Natural killer cell treated with Interleukin-12 subunit alpha and Interleukin-12 subunit beta and Interleukin-15 and Interleukin-18, amount 100 ng/mL, for 72 hours (primary cell): ENCODE measurements around the gene B3GAT1. TPM values are rescaled to one million over a fixed set of nuclear protein-coding genes. Genes with fewer than 3 reads are reported as not detected.

ENCODE experiments used
- ATAC-seq, 2 donors: fragments of 150-1000 bp; cut with Tn5 transposase in 1 of 2; sonication (Bioruptor Pico), chemical (Tn5 transposase) in 1 of 2; 2 replicates each; pipeline ENCODE4 v1.10.0; 2021
- DNase-seq: peaks from one replicate; pipeline ENCODE4 v3.0.0; 2022; ENCODE audit warnings: low spot score
- H3K27ac Mint-ChIP-seq, 2 donors: 1 replicate in 1 of 2; 2 replicates in 1 of 2; pipeline ENCODE4 v1.8.0; 2022; ENCODE audit warnings: mixed read lengths in 2 of 2, mild to moderate bottlenecking in 1 of 2, moderate library complexity in 1 of 2
- H3K27me3 Mint-ChIP-seq, 2 donors: 1 replicate in 1 of 2; 2 replicates in 1 of 2; pipeline ENCODE4 v1.8.0; 2022; ENCODE audit warnings: mixed read lengths in 2 of 2
- H3K36me3 Mint-ChIP-seq: one replicate; pipeline ENCODE4 v1.8.0; 2022; ENCODE audit warnings: mixed read lengths
- H3K4me1 Mint-ChIP-seq, 2 donors: 1 replicate in 1 of 2; 2 replicates in 1 of 2; pipeline ENCODE4 v1.8.0; 2022; ENCODE audit warnings: low read depth in 2 of 2, mixed read lengths in 2 of 2, mild to moderate bottlenecking in 1 of 2
- H3K4me3 Mint-ChIP-seq: one replicate; pipeline ENCODE4 v1.8.0; 2022; ENCODE audit warnings: mixed read lengths
- H3K9me3 Mint-ChIP-seq: 2 replicates; pipeline ENCODE4 v1.8.0; 2022; ENCODE audit warnings: mixed read lengths
- total RNA-seq, 2 donors: library from RNA; stranded (reverse); gene quantifications; one replicate each; pipeline ENCODE4 v1.2.3, GENCODE V29; 2022

Gene B3GAT1
- total RNA-seq, 2 donors from 2014 or later, result 5.4 to 10.2 TPM

DNA sequence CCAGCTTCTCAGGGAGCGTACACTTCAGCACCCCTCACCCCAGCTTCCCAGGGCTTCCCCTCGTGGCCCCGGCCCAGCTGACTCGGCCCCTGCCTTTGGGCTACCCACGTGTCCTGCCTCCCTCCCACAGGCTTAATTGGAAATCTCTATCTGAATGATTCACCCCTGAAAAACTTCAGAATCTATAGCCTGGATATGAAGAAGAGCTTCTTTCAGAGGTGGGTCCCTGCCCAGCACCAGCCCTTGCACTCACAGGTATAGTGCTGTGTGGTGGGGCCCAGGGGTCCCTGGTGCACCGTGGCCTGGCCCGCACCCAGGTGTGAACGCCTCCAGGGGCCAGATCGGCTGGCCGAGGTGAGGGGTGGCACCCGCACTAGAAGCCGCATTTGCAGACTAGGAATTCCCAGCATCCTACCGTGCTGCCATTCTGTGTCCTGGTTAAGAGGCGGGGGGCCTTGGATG is 38.4 kb downstream of the B3GAT1 start:
- no peak overlapping the region for H3K27ac Mint-ChIP-seq
- no peaks in the 10 kb centered on the region for H3K27me3 Mint-ChIP-seq
- no peak overlapping the region for H3K4me3 Mint-ChIP-seq
- no peaks in the 10 kb centered on the region for H3K36me3 Mint-ChIP-seq
- no peak for ATAC-seq
- no peaks in the 10 kb centered on the region for H3K9me3 Mint-ChIP-seq
- no peak for DNase-seq
- H3K4me1 Mint-ChIP-seq, result peaks cover 0 to 3% of the 10 kb centered on the region in 2 donors

DNA sequence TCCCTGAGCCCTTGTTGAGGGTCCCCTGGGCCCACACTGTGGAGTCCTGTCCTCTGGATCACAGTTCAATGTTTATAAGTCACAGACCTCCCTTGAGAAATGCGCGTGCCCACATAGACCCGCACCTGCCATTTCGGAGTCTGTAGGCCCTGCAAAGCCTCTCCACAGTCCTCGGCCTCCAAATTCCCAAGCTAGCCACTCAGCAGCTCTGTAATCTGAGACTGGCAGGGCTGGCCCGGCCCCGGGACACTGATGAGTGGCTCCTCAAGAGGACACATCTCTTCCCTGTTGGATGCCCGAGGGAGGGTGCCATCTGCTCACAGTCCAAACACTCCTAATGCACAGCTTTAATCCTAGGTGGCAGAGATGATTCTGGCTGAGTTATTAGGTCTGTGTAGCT is 39.1 kb downstream of the B3GAT1 start:
- H3K27me3 Mint-ChIP-seq, result no peaks in the 10 kb centered on the region
- no peak for DNase-seq
- H3K36me3 Mint-ChIP-seq, result no peaks in the 10 kb centered on the region
- no peak for ATAC-seq
- H3K27ac Mint-ChIP-seq, result no peak overlapping the region
- no peaks in the 10 kb centered on the region for H3K9me3 Mint-ChIP-seq
- H3K4me1 Mint-ChIP-seq, result peaks cover 0 to 5% of the 10 kb centered on the region in 2 donors
- no peak overlapping the region for H3K4me3 Mint-ChIP-seq

DNA sequence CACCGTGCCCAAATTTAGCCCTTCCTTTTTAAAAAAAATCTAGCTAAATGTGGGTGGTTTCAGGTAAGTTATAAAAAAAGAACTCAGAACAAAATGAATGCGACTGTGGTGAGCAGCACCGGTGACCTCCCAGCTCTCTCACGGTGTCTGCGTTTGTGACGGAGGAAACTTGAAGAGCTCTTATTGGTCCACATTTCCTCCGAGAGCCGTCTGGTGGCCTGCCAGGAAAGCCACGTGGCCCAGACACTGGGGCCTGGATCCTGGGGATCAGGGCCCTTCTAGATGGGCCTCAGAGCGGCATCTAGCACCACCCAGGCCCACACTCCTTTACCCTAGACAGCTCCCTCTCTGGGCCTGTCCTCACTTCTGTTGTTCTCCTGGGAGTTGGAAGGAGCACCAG is 39.5 kb downstream of the B3GAT1 start:
- no peaks in the 10 kb centered on the region for H3K9me3 Mint-ChIP-seq
- H3K4me1 Mint-ChIP-seq, result peaks cover 0 to 5% of the 10 kb centered on the region in 2 donors
- ATAC-seq, result no peak
- H3K4me3 Mint-ChIP-seq, result no peak overlapping the region
- H3K27me3 Mint-ChIP-seq, result no peaks in the 10 kb centered on the region
- no peak for DNase-seq
- no peaks in the 10 kb centered on the region for H3K36me3 Mint-ChIP-seq
- no peak overlapping the region for H3K27ac Mint-ChIP-seq

DNA sequence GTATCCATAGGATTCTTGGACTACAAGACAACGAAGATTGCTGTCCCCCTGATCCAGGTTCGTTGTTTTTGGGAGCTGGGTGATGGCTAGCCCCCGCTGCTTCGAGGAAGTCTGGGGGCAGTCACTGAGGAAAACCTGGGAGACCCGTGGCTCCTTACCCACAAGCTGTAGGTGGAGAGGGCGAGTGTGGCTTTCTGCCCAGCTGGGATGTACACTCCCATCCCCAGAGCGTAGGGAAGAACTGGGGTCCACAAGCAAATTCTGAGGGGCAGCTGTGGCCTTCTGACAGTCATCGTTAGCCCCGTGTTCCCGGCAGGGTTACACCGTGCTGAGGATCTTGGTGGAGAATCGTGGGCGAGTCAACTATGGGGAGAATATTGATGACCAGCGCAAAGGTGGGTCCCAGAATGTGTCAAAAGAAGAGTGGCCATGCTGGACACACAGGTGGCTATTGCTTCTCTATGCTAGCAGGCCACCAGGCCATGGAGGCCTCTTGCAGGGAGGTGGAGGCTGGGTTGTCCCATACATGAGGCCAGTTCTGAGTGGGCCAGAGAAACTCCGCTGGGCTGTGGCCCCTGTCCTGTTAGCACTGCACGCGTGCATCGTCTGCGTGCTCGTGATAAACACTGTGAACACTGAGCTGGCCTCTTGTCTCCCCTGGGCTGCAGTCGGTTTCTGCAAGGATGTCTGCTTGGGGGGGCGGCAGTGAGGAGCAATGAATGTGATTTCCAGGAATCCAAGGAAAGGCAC is 40.4 kb downstream of the B3GAT1 start:
- DNase-seq, result peak; percentile 8
- H3K9me3 Mint-ChIP-seq, result no peaks in the 10 kb centered on the region
- H3K4me1 Mint-ChIP-seq, result peaks cover 0 to 5% of the 10 kb centered on the region in 2 donors
- no peak overlapping the region for H3K27ac Mint-ChIP-seq
- H3K36me3 Mint-ChIP-seq, result no peaks in the 10 kb centered on the region
- no peaks in the 10 kb centered on the region for H3K27me3 Mint-ChIP-seq
- ATAC-seq, result no peak
- no peak overlapping the region for H3K4me3 Mint-ChIP-seq

DNA sequence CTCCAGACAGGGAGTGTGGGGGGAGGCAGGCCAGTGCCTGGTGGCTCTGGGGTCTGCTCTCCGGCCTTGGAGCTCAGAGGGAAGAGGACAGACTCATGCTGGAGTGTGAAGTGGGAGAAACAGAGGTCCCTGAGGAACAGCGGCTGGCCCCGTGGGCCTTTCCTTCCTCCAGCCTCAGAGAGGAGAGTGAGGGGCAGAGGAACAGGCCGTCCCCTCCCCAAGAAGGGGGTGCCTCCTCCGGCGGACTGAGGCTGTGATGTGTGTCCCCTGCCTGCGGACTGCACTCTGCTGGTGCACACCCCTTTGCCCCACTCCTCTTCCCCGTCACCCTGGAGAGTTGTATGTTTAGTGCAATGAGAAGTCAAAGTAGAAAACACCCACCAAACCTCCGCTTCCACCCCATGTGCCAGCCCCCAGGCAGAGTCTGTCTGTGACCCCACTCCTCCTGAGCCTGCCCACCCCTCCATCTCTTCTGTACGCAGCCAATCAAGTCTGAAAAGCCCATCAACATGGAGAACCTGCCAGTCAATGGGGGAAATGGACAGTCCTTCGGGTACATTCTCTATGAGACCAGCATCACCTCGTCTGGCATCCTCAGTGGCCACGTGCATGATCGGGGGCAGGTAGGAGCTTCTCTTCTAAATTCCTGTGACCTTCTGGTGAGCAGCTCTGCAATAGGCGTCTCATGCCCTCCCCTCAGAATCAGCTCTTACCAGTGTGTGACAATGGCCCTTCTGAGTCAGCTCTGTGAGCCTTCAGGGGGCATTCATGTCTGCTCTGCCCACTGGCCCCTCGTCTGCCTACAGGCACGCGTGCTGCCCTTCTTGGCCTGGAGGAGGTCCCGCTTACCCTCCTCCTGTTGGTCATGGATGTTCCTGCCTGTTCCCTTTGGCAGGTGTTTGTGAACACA is 41.3 kb downstream of the B3GAT1 start:
- Mint-ChIP-seq H3K4me3 (no peak overlapping the region), H3K9me3 (no peaks in the 10 kb centered on the region), H3K27ac (no peak overlapping the region), H3K4me1 (peaks cover 0 to 5% of the 10 kb centered on the region in 2 donors), H3K27me3 (no peaks in the 10 kb centered on the region), H3K36me3 (no peaks in the 10 kb centered on the region)
- peak in 1 of 2 donors; percentile 13 for ATAC-seq
- peak; percentile 35 for DNase-seq

DNA sequence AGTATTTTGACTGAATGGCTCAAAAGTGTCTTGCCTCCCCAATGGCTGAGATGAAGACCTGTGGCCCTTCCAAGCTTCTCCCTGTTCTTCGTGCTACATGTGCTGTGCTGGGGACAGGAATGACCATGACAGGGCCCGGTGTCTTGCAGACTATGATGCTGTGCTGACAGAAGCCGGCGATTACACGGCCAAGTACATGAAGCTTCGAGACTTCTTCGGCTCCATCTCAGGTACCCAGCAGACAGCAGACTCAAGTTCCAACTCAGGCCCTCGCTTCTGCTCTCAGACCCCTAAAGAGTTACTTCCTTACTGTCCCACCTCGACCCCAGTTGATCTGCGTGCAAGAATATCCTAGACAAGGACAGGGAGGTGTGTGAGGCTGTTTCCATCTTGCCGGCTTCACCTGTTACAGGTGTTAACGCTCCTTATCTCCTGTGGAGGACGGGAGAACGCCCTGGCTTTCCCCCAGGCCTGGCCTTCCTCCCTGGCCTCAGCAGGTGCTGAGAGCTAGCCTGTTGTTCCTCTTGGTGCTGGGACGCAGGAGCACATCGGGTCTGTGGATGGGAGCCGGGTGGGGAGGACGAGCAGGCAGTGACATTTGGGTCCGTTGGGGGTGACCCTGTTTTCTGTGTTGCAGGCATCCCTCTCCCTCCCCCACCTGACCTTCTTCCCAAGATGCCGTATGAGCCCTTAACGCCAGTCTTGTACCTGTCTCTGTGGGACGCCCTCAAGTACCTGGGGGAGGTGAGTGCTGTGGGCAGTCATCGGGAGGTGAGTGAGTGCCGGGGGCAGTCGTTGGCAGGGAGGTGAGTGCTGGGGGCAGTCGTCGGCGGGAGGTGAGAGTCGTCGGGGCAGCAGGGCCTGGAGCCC is 42.2 kb downstream of the B3GAT1 start:
- H3K4me3 Mint-ChIP-seq, result no peak overlapping the region
- DNase-seq (peak; percentile 53), ATAC-seq (no peak)
- no peaks in the 10 kb centered on the region for H3K27me3 Mint-ChIP-seq
- H3K27ac Mint-ChIP-seq, result no peak overlapping the region
- no peaks in the 10 kb centered on the region for H3K36me3 Mint-ChIP-seq
- H3K9me3 Mint-ChIP-seq, result no peaks in the 10 kb centered on the region
- H3K4me1 Mint-ChIP-seq, result peaks cover 0 to 5% of the 10 kb centered on the region in 2 donors

DNA sequence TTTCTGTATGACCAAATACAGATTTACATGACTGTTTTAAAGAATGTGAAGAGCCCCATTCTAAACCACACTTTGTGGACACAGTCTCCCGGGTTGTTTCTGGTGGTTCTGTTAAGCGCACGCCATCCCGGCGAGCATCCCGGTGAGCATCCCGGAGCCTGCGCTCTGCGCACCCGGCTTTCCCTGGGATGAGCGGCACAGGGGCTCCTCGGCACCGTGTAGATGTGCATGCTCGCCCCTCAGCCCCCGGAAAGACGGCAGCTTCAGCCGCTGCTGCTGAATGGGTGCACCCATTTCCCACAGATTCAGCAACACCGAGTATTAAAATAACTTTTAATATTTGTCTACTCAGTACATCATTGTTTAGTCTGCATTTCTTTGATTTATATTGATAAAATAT is 44.3 kb downstream of the B3GAT1 start:
- no peaks in the 10 kb centered on the region for H3K9me3 Mint-ChIP-seq
- DNase-seq, result peak; percentile 45
- no peak overlapping the region for H3K27ac Mint-ChIP-seq
- H3K4me1 Mint-ChIP-seq, result peaks cover 0 to 5% of the 10 kb centered on the region in 2 donors
- H3K36me3 Mint-ChIP-seq, result no peaks in the 10 kb centered on the region
- ATAC-seq, result no peak
- no peak overlapping the region for H3K4me3 Mint-ChIP-seq
- H3K27me3 Mint-ChIP-seq, result no peaks in the 10 kb centered on the region

DNA sequence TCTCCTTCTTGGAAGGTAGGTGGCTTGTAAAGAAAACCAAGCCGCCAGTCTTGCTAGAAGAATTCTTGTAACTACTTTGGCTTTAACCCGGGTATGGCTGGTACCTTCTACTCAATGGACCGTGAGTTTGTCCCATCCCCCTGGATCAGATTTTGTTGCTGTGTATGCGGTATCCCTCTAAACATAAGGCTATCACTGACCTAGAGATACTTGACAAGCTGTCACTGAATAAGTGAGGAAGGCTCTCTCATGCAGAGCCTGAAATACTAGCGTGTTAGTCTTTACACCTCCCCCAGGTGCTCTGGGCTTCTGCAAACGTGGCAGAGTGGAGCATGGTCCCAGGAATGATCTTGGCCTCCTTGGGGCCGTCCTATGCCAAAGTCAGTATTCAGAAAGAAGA is 45.8 kb downstream of the B3GAT1 start:
- H3K4me1 Mint-ChIP-seq, result peaks cover 0 to 7% of the 10 kb centered on the region in 2 donors
- no peaks in the 10 kb centered on the region for H3K9me3 Mint-ChIP-seq
- no peak for DNase-seq
- no peak for ATAC-seq
- H3K27ac Mint-ChIP-seq, result no peak overlapping the region
- H3K4me3 Mint-ChIP-seq, result no peak overlapping the region
- H3K36me3 Mint-ChIP-seq, result no peaks in the 10 kb centered on the region
- H3K27me3 Mint-ChIP-seq, result peaks cover 6 to 9% of the 10 kb centered on the region in 2 donors

DNA sequence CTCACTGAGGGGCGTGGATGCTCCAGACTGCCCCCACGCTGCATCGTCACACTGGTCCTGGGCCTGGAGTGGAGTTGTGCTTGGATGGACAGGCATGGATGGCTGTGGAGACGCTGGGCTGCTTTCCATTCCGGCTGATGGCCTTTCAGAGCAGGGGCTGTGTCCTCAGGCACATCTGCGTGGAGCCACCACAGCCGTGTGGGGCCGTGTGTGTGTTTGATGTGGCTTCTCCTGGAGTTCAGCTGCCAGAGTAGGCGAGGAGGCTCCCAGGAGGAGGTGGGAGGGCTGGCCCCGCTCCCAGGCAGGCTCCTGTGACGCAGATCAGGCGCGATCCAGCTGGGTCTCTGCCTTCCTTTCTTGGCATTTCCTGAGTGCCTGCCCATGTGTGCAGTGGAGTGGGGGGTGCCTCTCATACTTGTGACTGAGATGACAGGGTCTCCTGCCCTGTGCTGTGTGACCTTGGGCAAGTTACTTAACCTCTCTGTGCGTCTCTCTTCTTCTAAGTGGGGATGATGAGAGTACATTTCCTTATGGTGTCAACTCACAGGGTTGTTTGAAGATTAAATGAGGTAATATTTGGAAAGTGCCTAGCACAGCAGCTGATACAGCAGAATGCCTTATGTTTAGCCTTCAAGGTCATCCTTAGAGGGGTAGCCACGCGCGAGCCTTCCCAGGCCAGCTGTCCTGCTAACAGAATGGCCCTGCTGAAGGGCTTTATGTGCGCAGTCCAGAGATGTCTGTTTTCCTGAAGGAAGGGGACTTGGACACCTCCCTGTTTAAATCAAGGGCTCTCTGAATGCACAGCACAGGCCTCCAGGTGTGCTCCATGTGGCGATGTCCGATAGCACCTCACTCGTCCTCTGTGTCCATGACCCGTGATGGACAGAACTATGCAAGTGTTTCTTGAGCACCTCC is 46.8 kb downstream of the B3GAT1 start:
- ATAC-seq, result no peak
- H3K9me3 Mint-ChIP-seq, result no peaks in the 10 kb centered on the region
- H3K36me3 Mint-ChIP-seq, result no peaks in the 10 kb centered on the region
- peaks cover 6 to 9% of the 10 kb centered on the region in 2 donors for H3K27me3 Mint-ChIP-seq
- H3K27ac Mint-ChIP-seq, result no peak overlapping the region
- H3K4me3 Mint-ChIP-seq, result no peak overlapping the region
- DNase-seq, result peak; percentile 32
- H3K4me1 Mint-ChIP-seq, result peaks cover under 1 to 7% of the 10 kb centered on the region in 2 donors

DNA sequence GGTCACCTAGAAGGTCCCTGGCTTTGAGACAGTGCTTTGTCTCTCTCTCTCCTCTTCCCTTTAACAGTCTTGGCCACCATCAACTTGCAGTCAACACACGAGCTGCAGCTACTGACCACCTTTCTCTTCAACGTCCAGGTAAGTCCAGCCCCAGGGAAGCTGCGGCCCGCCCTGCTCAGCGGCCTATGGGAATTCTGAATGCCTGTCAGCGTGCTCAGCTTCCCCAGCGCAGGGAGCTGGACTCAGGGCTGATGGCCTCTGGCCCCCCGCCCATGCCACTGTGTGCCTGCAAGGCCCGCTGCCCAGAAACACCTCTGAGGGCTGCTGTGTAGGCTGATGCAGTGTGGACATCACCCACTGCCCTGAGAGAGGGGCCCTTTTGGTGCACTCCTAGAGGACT is 47.8 kb downstream of the B3GAT1 start:
- no peaks in the 10 kb centered on the region for H3K36me3 Mint-ChIP-seq

DNA sequence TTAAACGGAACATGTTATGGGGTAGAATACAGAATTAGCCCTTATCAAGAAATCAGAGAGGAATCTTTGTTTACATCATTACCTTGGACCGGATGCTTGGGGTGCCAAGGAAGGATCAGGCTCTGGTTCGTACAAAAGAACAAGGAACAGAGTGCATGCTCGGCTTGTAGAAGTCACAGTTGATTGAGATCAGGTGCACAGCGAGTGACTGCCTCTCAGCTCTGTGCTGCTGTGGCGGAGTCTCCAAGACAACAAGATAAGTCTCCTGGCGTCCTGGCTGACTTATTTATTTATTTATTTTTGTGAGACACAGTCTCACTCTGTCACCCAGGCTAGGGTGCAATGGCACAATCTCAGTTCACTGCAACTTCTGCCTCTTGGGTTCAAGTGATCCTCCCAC is 48.5 kb downstream of the B3GAT1 start:
- ATAC-seq (no peak), DNase-seq (no peak)
- Mint-ChIP-seq H3K36me3 (no peaks in the 10 kb centered on the region), H3K4me3 (no peak overlapping the region), H3K4me1 (peaks cover 10 to 14% of the 10 kb centered on the region in 2 donors), H3K27ac (no peak overlapping the region), H3K9me3 (no peaks in the 10 kb centered on the region), H3K27me3 (peaks cover 9 to 13% of the 10 kb centered on the region in 2 donors)

More for the DNA sequence above, 47.8 kb downstream of the B3GAT1 start:
- DNase-seq (no peak), ATAC-seq (no peak)
- peaks cover 10 to 15% of the 10 kb centered on the region in 2 donors for H3K4me1 Mint-ChIP-seq
- peaks cover 9 to 13% of the 10 kb centered on the region in 2 donors for H3K27me3 Mint-ChIP-seq
- no peak overlapping the region for H3K27ac Mint-ChIP-seq
- no peaks in the 10 kb centered on the region for H3K9me3 Mint-ChIP-seq
- no peak overlapping the region for H3K4me3 Mint-ChIP-seq

DNA sequence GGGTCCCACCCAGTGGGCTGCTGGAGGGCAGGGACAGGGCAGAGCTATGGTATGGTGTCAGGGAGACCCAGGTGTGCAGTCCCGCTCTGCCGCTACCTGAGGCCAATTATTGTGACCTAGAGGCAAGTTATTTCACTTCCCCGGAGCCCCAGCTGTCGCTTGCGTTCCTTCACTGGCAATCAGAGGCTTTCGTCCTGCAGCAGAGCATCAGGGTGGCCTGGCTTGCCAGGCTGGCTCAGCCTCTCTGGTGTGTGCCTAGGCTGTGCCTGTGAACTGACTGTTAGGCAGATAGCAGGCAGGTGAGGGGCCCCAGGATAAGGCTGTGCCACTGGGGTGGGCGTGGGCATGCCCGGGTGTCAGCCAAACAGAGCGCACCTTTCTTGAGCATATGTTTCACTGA is 48.9 kb downstream of the B3GAT1 start:
- H3K27me3 Mint-ChIP-seq, result peaks cover 9 to 13% of the 10 kb centered on the region in 2 donors
- DNase-seq, result no peak
- H3K9me3 Mint-ChIP-seq, result no peaks in the 10 kb centered on the region
- ATAC-seq, result no peak
- H3K36me3 Mint-ChIP-seq, result no peaks in the 10 kb centered on the region
- H3K4me1 Mint-ChIP-seq, result peaks cover 10 to 12% of the 10 kb centered on the region in 2 donors
- H3K27ac Mint-ChIP-seq, result no peak overlapping the region
- no peak overlapping the region for H3K4me3 Mint-ChIP-seq
